Measurements from ENCODE around the gene RBMX.
"Not testable (repeated sequence)": the region's sequence is repeated elsewhere in the genome, so short reads cannot be mapped to it uniquely, and the experiment has no call there.

The RBMX gene

DNA sequence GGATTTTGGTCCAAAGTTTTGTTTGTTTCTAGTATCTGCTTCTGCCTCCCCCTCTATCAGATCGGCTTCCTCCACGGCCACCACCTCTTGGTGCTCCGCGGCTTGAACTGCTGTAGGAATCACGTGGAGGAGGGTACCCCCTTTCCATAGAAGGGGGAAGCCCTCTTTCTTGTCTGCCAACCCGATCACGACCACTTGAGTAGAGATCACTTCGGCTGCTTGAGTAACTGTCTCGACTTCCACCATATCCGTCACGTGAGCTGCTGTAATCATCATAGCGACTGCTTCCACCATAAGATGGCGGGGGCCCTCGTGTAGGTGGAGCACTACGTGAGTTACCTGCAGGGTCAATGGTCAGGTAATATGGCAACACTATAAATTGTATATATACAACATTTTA lies 6.4 kb downstream of the RBMX start:
- DNase-seq: not testable (repeated sequence)

DNA sequence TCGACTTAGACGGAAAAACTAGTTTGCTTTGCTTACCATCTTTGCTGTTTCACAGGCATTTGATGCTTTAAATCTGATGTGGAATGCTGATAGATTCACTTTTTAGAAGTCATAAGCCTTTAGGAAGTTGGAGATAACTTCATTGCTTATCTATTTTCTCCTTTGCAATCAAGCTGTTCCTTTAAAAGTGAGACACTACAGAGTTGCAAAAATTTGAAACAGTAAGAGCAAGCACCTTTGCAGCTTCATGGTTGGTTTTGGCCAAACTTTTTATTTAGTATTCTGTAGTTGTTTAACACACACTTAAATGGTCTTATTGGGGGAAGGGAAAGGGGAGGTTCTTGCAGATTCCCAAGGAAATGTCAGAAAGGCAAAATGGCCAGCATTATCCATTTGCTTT lies 7.3 kb downstream of the RBMX start:
- not testable (repeated sequence) for DNase-seq

DNA sequence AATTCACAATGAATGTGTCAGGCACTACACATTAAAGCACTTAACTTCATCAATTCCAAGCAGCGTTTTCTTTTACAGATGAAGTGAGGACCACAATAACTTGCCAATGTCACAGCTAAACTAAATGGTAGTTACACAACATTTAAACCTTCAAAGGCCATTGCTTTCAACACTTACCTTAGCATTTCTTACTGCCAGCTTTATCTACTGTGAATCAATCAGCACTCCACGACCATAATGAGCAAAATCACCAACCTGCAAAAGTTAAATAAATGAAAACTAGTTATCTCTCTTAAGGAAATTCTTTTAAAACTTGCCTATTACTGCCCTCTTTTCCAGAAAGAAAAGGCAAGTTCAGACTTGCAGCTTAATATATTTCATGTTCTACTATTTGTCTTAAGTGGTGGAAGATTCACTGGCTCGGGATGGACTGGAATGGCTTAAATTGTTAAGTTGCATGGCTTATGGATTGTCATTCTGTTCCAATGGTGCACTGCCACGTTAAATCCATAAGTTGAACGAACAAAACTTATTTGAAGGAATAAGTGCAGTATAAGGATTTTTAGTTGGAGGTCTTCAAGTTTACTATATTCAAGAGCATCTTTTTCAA lies 8.3 kb downstream of the RBMX start:
- DNase-seq: no peak

DNA sequence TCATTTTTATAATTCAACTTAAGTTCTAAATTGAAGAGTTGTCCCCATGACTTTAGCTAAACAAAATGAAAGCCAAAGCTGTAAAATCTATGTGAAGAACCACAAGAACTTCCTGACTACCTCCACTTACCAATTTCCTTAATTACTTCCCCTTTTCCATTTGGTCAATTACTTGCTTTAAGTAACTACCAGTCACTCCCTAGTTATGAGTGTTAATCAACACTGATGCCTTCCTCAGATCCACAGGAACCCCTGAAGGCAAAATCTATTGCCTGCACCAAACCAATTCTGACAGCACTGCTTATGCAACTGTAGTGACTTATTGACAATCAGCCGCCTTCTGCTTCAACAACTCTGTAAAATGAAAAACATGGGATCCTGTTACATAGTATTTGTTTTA lies 10.5 kb downstream of the RBMX start:
- DNase-seq: no peak

DNA sequence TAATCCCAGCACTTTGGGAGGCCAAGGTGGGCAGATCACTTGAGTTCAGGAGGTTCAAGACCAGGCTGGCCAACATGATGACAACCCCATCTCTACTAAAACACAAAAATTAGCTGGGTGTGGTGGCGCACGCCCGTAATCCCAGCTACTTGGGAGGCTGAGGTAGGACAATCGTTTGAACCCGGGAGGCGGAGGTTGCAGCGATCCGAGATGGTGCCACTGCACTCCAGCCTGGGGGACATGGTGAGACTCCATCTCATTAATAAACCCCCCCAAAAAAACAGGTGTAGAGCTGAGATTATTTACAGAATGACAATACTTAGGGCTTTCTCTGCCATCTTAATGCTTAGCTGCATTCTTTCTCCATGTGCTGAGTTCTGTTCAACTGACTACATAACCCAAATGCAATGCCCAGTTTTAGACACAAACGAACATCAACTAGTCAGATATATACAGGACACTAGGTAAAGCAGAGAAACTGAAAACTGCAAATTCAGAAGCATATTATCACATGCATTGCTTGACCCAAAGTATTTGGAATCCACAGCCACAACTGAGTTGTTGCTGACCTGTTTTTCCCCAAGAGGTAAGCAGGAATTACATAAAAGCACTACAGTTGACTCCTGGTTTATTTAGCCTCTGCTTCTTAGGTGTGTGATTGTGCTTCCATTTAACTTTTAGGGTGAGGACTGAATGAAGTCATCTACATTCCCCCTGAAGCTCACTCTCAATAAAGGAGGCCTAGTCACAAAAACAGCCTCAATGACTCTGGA lies 12.1 kb downstream of the RBMX start:
- no peak for DNase-seq

DNA sequence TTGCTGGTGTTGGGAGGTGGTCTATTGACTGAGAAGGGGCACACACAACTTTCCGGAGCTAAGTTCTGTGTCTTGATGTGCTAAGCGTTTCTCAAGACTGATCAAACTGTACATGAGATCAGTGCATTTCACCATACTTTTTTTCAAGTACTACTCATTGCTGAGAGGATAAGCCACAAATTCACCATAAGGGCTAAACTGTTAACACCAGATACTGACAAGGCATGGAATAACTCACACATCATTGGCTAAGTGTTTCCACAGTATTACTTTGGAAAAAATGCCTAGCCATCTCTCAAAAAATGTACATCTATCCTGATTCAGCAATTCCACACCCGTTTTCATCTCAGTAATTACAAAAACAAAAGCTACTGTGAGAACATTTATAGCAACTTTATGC lies 13.0 kb downstream of the RBMX start:
- no peak for DNase-seq

DNA sequence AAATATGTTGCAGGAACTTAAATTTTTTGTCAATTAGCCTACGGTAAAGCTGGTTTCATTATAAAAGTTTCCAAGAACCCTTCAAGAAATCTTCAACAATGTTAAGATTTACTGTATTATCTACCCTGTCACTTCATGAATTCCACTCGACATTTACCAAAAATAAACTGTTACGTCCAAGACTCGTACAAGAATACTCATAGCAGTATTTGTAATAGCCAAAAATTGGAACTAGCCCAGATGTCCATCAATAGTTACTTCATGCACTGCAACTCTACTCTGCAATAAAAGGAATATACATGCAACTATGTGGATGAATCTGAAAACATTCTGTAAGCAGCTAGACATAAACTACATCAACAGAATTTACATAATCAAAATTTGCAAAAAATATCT lies 13.4 kb downstream of the RBMX start:
- no peak for DNase-seq

DNA sequence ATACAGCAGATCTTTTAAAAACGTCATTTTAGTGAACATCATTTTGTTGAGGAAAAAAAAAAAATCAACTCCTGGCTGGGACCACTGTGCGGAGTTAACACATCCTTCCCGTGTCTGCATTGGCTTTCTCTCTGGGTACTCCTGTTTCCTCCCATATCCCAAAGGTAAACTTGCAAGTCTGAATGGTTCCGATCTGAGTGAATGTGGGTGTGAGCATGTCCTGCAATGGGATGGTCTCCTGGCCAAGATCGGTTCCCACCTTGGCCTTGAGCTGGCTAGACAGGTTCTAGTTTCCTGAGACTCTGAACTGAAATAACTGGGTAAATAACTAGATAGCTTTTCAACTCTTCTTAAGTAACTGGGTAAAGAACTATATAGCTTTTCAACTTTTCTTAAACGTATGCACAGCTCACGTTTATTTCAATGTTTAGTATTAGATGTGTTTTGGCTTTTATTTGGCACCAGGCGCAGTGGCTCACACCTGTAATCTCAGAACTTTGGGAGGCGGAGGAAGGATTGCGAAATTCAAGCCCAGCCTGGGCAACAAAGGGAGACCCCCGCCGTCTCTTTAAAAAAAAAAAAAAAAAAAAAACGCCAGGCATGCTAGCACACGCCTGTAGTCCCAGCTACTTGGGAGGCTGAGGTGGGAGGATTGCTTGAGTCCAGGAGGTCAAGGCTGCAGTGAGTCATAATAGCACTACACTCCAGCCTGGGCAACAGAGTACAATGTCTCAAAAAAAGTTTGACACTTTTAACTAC lies 14.0 kb downstream of the RBMX start:
- DNase-seq: no peak

DNA sequence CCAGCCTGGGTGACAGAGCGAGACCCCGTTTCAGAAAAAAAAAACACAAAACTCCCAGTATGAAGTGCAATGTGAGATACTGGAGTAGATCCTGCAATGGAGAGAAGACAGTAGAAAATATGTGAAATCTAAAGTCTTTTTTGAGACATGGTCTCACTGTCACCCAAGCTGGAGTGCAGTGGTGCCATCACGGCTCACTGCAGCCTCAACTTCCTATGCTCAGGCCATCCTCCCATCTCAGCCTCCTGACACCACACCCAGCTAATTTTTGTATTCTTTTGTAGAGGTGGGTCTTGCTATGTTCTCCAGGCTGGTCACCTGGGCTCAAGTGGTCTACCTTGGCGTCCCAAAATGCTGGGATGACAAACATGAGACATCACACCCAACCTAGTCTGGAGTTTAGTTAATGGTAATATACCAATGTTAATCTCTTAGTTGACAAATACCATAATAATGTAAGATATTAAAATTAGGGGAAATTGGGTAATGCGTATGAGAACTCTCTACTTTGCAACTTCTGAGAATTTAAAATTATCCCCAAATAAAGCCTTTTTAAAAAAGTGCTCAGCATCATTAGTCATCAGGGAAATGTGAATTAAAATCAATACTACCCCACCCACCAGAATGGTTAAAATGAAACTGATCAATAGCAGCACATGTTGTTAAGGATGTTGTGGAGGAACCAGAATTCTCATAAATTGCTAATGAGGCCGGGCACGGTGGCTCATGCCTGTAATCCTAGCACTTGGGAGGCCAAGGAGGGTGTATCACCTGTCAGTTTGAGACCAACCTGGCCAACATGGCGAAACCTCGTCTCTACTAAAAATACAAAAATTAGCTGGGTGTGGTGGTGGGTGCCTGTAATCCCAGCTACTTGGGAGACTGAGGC lies 15.0 kb downstream of the RBMX start:
- peak in 1 of 2 donors; percentile 19 for DNase-seq

DNA sequence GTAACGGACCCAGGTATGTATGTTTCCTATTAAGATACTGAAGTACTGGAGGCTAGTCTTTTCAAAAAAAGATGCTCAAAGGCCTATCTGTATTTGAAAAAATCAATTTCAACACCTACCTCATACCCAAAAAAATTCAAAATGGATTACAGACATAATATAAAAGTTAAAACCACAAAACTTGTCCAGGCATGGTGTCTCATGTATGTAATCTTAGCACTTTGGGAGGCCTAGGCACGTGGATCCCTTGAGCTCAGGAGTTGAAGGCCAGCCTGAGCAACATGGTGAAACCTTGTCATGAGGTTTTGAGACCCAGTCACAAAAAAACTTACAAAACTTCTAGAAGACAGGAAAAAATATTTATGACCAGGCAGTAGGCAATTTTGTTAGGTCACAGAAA lies 16.7 kb downstream of the RBMX start:
- DNase-seq: no peak

DNA sequence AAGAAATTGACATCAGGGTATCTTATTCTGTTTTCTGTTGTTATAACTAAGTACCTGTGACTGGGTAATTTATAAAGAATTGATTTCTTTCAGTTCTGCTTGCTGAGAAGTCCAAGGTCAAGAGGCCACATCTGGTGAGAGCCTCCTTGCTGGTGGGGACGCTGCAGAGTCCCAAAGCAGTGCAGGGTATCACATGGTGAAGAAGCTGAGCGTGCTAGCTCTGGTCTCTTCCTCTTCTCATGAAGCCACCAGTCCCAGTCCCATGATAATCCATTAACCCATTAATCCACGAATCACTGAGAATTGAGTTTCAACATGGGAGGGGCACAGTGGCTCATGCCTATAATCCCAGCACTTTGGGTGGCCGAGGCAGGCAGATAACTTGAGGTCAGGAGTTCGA lies 18.0 kb downstream of the RBMX start:
- DNase-seq: no peak

DNA sequence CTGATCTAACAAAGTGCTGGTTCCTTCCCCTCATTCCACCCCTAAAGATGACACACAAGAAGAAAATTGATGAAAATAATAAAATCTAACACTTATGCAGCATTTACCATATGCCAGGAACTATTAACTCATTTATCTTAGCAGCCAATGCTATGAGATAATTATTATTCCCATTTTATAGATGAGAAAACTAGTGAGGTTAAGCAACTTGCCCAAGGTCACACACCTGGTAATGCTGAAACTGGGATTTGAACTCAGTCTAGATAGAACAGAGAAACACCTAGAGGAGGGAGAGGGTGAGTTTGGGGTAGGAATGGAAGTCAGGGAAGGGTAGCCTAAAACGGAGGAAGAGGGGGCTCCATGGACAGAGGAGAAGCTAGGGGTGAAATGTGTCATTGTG lies 18.6 kb downstream of the RBMX start:
- no peak for DNase-seq

DNA sequence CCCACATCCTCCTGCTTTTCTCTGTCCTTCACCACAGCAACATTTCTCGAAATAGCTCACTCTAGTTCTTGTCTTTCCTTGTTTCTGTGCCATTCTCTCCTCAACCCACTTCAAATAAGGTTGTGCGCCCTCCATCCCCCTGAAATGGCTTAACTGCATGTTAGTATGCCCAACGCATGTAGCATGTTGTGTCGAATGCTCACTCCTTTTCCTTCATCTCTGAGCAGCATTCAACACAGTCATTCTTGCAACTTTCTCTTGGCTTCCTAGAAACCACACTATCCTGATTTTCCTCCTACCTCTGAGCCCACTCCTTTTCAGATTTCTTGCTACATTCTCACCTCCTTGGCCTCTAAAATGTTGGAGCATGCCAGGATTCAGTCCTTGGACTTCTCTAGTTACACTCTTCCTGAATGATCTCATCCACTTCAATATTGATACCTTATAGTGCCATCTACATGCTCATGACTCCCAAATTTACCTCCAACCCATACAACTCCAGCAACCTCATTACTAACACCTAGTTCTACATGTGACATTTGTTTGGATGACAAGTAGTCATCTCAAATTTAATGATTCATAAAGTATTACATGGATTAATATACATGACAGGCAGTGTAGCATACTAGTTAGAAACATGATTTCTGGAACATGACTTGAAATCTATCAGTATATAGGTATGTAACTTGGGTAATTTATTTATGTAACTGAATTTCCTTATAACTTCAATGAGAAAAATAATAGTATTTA lies 22.3 kb downstream of the RBMX start:
- DNase-seq: no peak

DNA sequence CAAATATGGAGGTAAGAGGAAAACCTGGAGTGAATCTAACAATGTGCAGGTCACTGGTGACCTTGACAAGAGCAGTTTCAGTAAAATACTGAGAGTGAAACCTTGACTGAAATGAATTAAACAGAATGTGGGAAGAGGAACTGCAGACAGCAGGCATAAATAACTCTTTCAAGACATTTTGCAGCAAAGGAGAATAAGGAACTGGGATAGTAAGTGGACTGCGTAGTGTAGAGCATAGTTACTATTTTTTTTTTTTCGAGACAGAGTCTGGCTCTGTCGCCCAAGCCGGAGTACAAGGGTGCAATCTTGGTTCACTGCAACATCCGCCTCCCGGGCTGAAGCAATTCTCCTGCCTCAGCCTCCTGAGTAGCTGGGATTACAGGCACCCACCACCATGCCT lies 24.0 kb downstream of the RBMX start:
- DNase-seq: no peak

DNA sequence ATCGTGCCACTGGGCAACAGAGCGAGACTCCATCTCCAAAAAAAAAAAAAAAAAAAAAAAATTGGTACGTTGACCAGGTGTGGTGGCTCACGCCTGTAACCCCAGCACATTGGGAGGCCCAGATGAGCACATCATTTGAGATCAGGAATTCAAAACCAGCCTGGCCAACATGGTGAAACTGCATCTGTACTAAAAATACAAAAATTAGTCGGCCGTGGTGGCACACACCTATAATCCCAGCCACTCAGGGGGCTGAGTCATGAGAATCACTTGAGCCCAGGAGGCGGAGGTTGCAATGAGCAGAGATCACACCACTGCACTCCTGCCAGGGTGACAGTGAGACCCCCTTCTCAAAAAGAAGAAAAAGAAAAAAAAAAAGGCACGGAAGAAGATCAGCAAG lies 24.5 kb downstream of the RBMX start:
- DNase-seq: no peak

DNA sequence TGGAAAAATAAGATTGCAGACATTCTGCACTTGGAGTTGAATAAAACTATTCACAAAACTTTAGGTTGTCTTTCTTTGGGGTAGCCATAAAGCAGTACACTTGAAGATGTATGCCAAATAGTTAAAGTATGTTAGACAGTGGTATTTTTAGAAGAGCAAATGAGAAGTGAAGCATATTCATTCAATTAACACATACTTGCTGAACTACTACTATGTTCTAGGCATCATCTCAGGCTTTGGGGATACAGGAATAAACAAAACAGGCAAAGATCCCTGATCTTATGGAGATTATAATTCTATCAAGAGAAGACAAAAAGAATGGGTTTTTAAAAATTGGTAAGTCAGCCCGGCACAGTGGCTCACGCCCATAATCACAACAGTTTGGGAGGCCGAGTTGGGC lies 29.0 kb downstream of the RBMX start:
- no peak for DNase-seq

DNA sequence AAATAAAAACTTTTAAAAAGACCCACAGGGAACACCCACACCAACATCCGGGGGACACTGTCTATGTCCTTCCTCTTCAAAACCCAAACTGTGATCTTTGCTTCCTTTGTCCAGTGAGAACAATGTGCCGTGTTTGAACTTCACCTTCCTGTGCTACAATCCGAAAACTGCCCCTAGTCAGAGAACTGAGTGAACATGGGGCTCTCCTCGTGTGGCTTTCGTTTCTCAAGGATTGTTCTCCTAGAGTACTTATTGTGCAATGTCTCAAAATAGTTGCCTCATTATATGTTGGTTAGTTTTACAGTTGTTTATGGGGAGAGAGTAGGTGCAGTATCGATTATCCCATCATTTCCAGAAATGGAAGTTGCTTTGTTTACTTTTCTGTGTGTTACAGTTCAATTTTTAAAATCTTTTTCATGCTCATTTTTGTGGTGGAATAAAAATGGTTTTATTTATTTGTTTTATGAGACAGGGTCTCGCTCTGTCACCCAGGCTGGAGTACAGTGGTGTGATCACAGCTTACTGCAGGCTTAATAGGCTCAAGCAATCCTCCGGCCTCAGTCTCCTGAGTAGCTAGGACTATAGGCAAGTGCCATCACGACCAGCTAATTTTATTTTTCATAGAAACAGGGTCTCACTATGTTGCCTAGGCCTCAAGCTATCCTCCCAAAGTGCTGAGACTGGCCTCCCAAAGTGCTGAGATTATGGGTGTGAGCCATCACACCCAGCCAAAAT lies 29.9 kb downstream of the RBMX start:
- DNase-seq: no peak

DNA sequence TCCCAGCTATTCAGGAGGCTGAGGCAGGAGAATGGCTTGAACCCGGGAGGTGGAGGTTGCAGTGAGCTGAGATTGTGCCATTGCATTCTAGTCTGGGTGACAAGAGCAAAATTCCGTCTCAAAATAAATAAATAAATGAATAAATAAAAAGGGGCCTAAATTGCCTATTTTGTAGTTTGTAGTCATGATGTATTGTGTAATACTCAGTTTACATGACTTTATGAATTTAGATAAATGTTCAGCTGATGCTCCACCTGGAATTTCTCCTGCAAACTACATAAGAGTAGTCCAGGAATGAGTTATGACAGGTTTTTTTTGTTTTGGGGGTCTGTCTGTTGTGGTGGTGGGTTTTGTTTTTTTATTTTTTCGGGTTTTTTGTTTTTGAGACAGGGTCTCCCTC lies 31.1 kb downstream of the RBMX start:
- no peak for DNase-seq

DNA sequence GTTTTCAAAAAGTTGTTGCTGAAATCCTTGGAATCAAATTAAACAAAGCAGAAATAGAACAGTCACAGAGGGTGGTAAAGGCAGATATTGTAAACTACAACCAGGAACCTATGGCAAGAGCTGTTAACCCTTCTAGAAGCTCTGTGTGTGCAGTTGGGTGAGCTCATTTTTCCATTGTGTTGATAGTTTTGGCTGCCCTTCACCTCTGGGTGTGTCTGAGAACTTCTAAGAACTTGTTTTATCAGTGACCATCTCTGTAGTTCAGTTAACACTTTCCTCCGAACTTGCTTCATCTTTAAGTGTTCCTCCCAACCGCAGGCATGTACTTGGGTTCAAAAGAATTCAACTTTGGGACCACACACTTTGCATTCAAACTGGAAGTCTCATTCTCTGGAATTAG lies 32.7 kb downstream of the RBMX start:
- DNase-seq: no peak

DNA sequence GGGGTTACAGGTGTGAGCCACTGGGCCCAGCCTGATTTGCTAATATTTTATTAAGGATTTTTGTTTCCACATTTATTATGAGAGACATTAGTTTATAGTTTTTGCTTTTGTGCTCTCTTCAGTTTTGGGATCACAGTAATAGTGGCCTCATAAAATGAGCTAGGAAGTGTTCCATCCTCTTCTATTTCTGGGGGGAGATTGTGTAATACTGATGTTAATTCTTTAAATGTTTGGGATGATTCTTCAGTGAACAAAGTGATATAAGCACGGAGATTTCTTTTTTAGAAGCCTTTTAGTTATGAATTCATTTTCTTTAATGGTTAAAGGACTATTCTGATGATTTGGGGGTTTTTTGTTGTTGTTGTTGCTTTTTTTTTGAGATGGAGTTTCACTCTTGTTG lies 41.3 kb downstream of the RBMX start:
- DNase-seq: no peak

DNA sequence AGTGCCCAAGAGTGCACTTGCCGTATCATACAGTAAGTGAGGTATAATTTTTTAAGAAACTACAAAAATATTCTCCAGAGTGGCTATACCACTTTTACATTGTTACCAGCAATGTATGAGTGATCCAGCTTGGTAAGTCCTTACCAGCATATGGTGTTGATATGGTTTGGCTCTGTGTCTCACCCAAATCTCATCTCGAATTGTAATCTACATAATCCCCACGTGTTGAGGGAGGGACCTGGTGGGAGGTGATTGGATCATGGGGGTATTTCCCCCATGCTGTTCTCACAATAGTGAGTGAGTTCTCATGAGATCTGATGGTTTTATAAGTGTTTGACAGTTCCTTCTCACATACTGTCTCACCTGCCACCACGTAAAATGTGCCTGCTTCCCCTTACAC lies 44.8 kb downstream of the RBMX start:
- no peak for DNase-seq

DNA sequence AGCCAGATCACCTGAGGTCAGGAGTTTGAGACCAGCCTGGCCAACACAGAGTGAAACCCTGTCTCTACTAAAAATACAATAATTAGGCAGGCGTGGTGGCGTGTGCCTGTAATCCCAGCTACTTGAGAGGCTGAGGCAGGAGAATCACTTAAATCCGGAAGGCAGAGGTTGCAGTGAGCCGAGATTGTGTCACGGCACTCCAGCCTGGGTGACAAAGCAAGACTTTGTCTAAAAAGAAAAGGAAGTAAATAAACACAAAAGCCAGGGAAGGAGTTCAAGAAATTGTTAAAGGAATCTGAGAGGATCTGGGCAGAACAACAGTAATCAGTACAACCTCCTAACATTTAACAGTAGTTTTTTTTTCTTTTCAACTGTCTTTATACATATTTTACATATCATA lies 51.1 kb downstream of the RBMX start:
- DNase-seq: no peak

All from stimulated activated CD4-positive, alpha-beta T cell treated with anti-CD3 and anti-CD28 coated beads, Interleukin-2, amount 100 ng/mL, for 24 hours (primary cell).